NCI-H460 (cell line): ENCODE results near the gene DUSP8. TPM values are rescaled to one million over a fixed set of nuclear protein-coding genes. Genes with fewer than 3 reads are reported as not detected.
"Not testable (repeated sequence)": the region's sequence is repeated elsewhere in the genome, so short reads cannot be mapped to it uniquely, and the experiment has no call there.

Source experiments
- DNase-seq: peaks from one replicate; pipeline ENCODE4 v3.0.0-alpha.2; 2016; ENCODE audit warnings: low read depth; ENCODE audit errors: extremely low read depth
- total RNA-seq: library from RNA; depleted of rRNA; stranded (reverse); fragments of >200 nt; shearing (Covaris generic); gene quantifications from 2 replicates; pipeline ENCODE4 v1.2.3, GENCODE V29; 2014

The DUSP8 gene
- total RNA-seq, 1 experiment from 2014 or later = 3.1 TPM

- DNase-seq = no peak
Measured at GRCh38 chr11:1517117-1518005, 54.7 kb downstream of the DUSP8 start.

- no peak for DNase-seq
Measured at GRCh38 chr11:1516273-1517067, 55.6 kb downstream of the DUSP8 start.

GRCh38 chr11:1515082-1516060 lies 56.7 kb downstream of the DUSP8 start:
- DNase-seq = peak; percentile 46

- no peak for DNase-seq
Measured at GRCh38 chr11:1514336-1515061, 57.6 kb downstream of the DUSP8 start.

- DNase-seq = no peak
Measured at GRCh38 chr11:1513326-1514296, 58.5 kb downstream of the DUSP8 start.

GRCh38 chr11:1512531-1513258 lies 59.4 kb downstream of the DUSP8 start:
- DNase-seq = not testable (repeated sequence)

GRCh38 chr11:1511937-1512496 lies 60.1 kb downstream of the DUSP8 start:
- DNase-seq = no peak

- DNase-seq = no peak
Measured at GRCh38 chr11:1510928-1511327, 61.1 kb downstream of the DUSP8 start.

- not testable (repeated sequence) for DNase-seq
Measured at GRCh38 chr11:1510351-1510750, 61.7 kb downstream of the DUSP8 start.

- no peak for DNase-seq
Measured at GRCh38 chr11:1509626-1510255, 62.3 kb downstream of the DUSP8 start.

- DNase-seq = no peak
Measured at GRCh38 chr11:1508986-1509385, 63.1 kb downstream of the DUSP8 start.

GRCh38 chr11:1508491-1508891 lies 63.6 kb downstream of the DUSP8 start:
- DNase-seq = no peak

- no peak for DNase-seq
Measured at GRCh38 chr11:1507381-1508140, 64.5 kb downstream of the DUSP8 start.

GRCh38 chr11:1506981-1507380 lies 65.1 kb downstream of the DUSP8 start:
- no peak for DNase-seq

- DNase-seq = no peak
Measured at GRCh38 chr11:1505480-1505879, 66.6 kb downstream of the DUSP8 start.

GRCh38 chr11:1504581-1505290 lies 67.3 kb downstream of the DUSP8 start:
- DNase-seq = no peak
